ENCODE measurements around the gene HS2ST1. TPM values are rescaled to one million over a fixed set of nuclear protein-coding genes. Genes with fewer than 3 reads are reported as not detected.

Gene HS2ST1
- total RNA-seq, 1 experiment from 2014 or later, result 45.8 TPM

- H3K27me3 ChIP-seq (replicated peaks; ENCODE audit: insufficient read depth, low read depth, low read length, poor library complexity), result no peaks in the 10 kb centered on the region
- intact Hi-C loops (cut with micrococcal nuclease; ENCODE audit: unreplicated experiment), result loop anchor here (5.0 kb wide), 1 partner anchor 196 kb away; no protein-coding TSS in a partner anchor
- H3K27ac ChIP-seq (ENCODE audit: low read depth, low read length, poor library complexity, severe bottlenecking), result no peak overlapping the region
- TF ChIP-seq EZH2 (IDR thresholded peaks at IDR 0.05; ENCODE audit: borderline replicate concordance, low read depth, low read length, poor library complexity, severe bottlenecking), result no peak
- BruUV-seq (replicated peaks), result no TSS peak
- H3K36me3 ChIP-seq (ENCODE audit: insufficient read depth, low read length, poor library complexity, severe bottlenecking), result no peaks in the 10 kb centered on the region
- no peak overlapping the region for H3K4me3 ChIP-seq (ENCODE audit: low read depth, low read length, poor library complexity, severe bottlenecking)
- ChIA-PET CTCF (no interaction called here), POLR2A (ENCODE audit: low non-redundant PET) (no interaction called here)
- H3K9me3 ChIP-seq (ENCODE audit: low read depth, low read length, poor library complexity, severe bottlenecking), result no peaks in the 10 kb centered on the region
- DNase-seq (ENCODE audit: low spot score), result no peak
- H3K4me1 ChIP-seq (ENCODE audit: insufficient read depth, low read length, poor library complexity, severe bottlenecking), result peaks cover 8% of the 10 kb centered on the region
Observed at GRCh38 chr1:87028576-87028975, 114.1 kb downstream of the HS2ST1 start.

- CTCF ChIA-PET, result no interaction called here
- Histone ChIP-seq H3K4me1 (ENCODE audit: insufficient read depth, low read length, poor library complexity, severe bottlenecking) (no peaks in the 10 kb centered on the region), H3K27ac (ENCODE audit: low read depth, low read length, poor library complexity, severe bottlenecking) (no peak overlapping the region), H3K36me3 (ENCODE audit: insufficient read depth, low read length, poor library complexity, severe bottlenecking) (no peaks in the 10 kb centered on the region), H3K27me3 (replicated peaks; ENCODE audit: insufficient read depth, low read depth, low read length, poor library complexity) (no peaks in the 10 kb centered on the region), H3K4me3 (ENCODE audit: low read depth, low read length, poor library complexity, severe bottlenecking) (no peak overlapping the region), H3K9me3 (ENCODE audit: low read depth, low read length, poor library complexity, severe bottlenecking) (no peaks in the 10 kb centered on the region)
- intact Hi-C loops (cut with micrococcal nuclease; ENCODE audit: unreplicated experiment), result no loop called here
- TF ChIP-seq EZH2 (IDR thresholded peaks at IDR 0.05; ENCODE audit: borderline replicate concordance, low read depth, low read length, poor library complexity, severe bottlenecking) (no peak), CTCF (conservative IDR thresholded peaks at IDR 0.05; ENCODE audit: low read depth, low read length) (no peak)
- POLR2A ChIA-PET (ENCODE audit: low non-redundant PET), result no interaction called here
- BruUV-seq (replicated peaks), result no TSS peak
- no peak for DNase-seq (ENCODE audit: low spot score)
Observed at GRCh38 chr1:87030740-87031690, 116.6 kb downstream of the HS2ST1 start.

- no peak for DNase-seq (ENCODE audit: low spot score)
- ChIA-PET CTCF (no interaction called here), POLR2A (ENCODE audit: low non-redundant PET) (no interaction called here)
- Histone ChIP-seq H3K36me3 (ENCODE audit: insufficient read depth, low read length, poor library complexity, severe bottlenecking) (no peaks in the 10 kb centered on the region), H3K27me3 (replicated peaks; ENCODE audit: insufficient read depth, low read depth, low read length, poor library complexity) (no peaks in the 10 kb centered on the region), H3K4me3 (ENCODE audit: low read depth, low read length, poor library complexity, severe bottlenecking) (no peak overlapping the region), H3K4me1 (ENCODE audit: insufficient read depth, low read length, poor library complexity, severe bottlenecking) (no peaks in the 10 kb centered on the region), H3K27ac (ENCODE audit: low read depth, low read length, poor library complexity, severe bottlenecking) (no peak overlapping the region), H3K9me3 (ENCODE audit: low read depth, low read length, poor library complexity, severe bottlenecking) (no peaks in the 10 kb centered on the region)
- intact Hi-C loops (cut with micrococcal nuclease; ENCODE audit: unreplicated experiment), result no loop called here
- BruUV-seq (replicated peaks), result no TSS peak
- no peak for TF ChIP-seq CTCF (conservative IDR thresholded peaks at IDR 0.05; ENCODE audit: low read depth, low read length)
- no peak for TF ChIP-seq EZH2 (IDR thresholded peaks at IDR 0.05; ENCODE audit: borderline replicate concordance, low read depth, low read length, poor library complexity, severe bottlenecking)
Observed at GRCh38 chr1:87034351-87034750, 119.9 kb downstream of the HS2ST1 start.

Data from A673 (cell line).